Ascending aorta (tissue), 2 donors: Measurements from ENCODE around the gene C14orf132. TPM values are rescaled to one million over a fixed set of nuclear protein-coding genes. Genes with fewer than 3 reads are reported as not detected.

Source experiments
- DNase-seq, 2 donors: peaks; one replicate each; pipeline ENCODE4 v3.0.0-alpha.2; 2019; ENCODE audit warnings: low spot score in 2 of 2
- H3K27ac ChIP-seq, 2 donors: fragments of 200-600 bp; sonication (generic); one replicate each; pipeline ENCODE4 v1.5.1; 2016 to 2017; ENCODE audit warnings: mild to moderate bottlenecking in 1 of 2
- H3K27me3 ChIP-seq: fragments of 200-600 bp; sonication (generic); one replicate; pipeline ENCODE4 v1.5.1; 2017
- H3K36me3 ChIP-seq, 2 donors: fragments of 200-600 bp; sonication (generic); one replicate each; pipeline ENCODE4 v1.5.1; 2016
- H3K4me1 ChIP-seq, 2 donors: fragments of 200-600 bp; sonication (generic); one replicate each; pipeline ENCODE4 v1.5.1; 2016 to 2017; ENCODE audit warnings: mild to moderate bottlenecking in 1 of 2
- H3K4me3 ChIP-seq, 2 donors: fragments of 200-600 bp; sonication (generic); one replicate each; pipeline ENCODE4 v1.5.1; 2016 to 2017; ENCODE audit warnings: mild to moderate bottlenecking in 1 of 2
- H3K9me3 ChIP-seq, 2 donors: fragments of 200-600 bp; sonication (generic); one replicate each; pipeline ENCODE4 v1.5.1; 2016
- intact Hi-C: fragments of 100-400 bp; cut with DNase I; formaldehyde crosslinking; loops from one replicate; pipeline ENCODE4 v1.15.1; 2023
- total RNA-seq: library from RNA; depleted of rRNA; stranded (reverse); fragments of >200 nt; gene quantifications from one replicate; pipeline ENCODE4 v1.1.0, GENCODE V29; 2016
- TF ChIP-seq, protein P1 (sequence below), 3 experiments: fragments of 200-600 bp in 2 of 3; fragments of 450-650 bp in 1 of 3; sonication (generic) in 2 of 3; IDR thresholded peaks; one replicate each; pipeline ENCODE4 v1.5.1; 2016 to 2019; ENCODE audit warnings: antibody characterized with exemption in 3 of 3, mild to moderate bottlenecking in 1 of 3, moderate library complexity in 1 of 3

The C14orf132 gene
- total RNA-seq, 1 donor from 2014 or later: 23.9 TPM

DNA sequence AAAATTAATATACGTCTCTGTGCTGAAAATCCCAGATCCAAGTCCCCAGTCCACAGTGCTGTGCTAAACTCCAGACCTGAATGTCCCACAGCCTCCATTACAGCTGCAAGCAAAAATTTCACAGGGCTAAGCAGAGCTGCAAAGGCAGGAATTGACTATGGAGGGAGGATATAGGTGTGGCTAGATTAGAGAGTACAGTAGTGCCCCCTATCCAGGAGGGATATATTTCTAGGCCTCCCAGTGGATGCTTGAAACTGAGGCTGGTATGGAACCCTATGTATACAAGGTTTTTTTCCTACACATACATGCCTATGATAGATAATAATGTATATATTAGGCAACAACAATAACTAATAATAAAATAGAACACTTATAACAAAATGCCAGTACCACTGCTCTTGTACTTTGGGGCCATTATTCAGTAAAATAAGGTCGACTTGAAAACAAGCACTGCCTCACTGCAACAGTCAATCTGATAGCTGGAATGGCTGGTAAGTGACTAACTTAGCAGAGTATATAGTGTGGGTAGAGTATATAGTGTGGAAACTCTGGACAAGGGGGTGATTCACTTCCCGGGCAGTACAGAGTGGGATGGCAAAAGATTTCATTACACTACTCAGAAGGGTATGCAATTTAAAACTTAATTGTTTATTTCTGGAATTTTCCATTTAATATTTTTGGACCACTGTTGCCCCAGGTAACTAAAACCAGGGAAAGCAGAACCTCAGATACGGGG, 82.7 kb downstream of the C14orf132 start:
- Histone ChIP-seq H3K4me1 (no peaks in the 10 kb centered on the region), H3K36me3 (no peaks in the 10 kb centered on the region), H3K27ac (no peak overlapping the region), H3K9me3 (no peaks in the 10 kb centered on the region), H3K4me3 (no peak overlapping the region), H3K27me3 (no peaks in the 10 kb centered on the region)
- DNase-seq: no peak
- intact Hi-C loops: no loop called here
- TF ChIP-seq, protein P1, sequence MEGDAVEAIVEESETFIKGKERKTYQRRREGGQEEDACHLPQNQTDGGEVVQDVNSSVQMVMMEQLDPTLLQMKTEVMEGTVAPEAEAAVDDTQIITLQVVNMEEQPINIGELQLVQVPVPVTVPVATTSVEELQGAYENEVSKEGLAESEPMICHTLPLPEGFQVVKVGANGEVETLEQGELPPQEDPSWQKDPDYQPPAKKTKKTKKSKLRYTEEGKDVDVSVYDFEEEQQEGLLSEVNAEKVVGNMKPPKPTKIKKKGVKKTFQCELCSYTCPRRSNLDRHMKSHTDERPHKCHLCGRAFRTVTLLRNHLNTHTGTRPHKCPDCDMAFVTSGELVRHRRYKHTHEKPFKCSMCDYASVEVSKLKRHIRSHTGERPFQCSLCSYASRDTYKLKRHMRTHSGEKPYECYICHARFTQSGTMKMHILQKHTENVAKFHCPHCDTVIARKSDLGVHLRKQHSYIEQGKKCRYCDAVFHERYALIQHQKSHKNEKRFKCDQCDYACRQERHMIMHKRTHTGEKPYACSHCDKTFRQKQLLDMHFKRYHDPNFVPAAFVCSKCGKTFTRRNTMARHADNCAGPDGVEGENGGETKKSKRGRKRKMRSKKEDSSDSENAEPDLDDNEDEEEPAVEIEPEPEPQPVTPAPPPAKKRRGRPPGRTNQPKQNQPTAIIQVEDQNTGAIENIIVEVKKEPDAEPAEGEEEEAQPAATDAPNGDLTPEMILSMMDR (IDR thresholded peaks at IDR 0.05): no peak

DNA sequence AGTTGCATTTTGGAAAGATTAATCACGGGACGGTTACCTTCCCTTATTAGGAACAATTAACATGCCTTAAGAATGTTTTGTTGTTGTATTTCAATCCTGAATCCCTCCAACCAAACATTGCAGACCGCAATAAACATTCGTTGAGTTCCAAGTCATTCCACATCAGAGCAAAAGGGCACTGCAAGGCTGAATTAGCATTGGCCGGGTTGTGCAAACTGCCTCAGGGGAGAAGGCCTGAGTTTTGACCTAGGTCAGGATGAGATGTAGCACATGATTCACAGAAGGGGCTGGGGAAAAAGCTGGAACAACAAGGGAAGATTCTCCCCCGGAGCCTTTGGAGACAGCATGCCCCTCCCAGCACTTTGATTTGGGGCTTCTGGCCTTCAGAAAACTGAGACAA, 83.3 kb downstream of the C14orf132 start:
- Histone ChIP-seq H3K27ac (no peak overlapping the region), H3K4me3 (no peak overlapping the region), H3K27me3 (no peaks in the 10 kb centered on the region), H3K9me3 (no peaks in the 10 kb centered on the region), H3K36me3 (no peaks in the 10 kb centered on the region), H3K4me1 (no peaks in the 10 kb centered on the region)
- DNase-seq: no peak
- intact Hi-C loops: no loop called here
- TF ChIP-seq, protein P1 (IDR thresholded peaks at IDR 0.05): no peak

DNA sequence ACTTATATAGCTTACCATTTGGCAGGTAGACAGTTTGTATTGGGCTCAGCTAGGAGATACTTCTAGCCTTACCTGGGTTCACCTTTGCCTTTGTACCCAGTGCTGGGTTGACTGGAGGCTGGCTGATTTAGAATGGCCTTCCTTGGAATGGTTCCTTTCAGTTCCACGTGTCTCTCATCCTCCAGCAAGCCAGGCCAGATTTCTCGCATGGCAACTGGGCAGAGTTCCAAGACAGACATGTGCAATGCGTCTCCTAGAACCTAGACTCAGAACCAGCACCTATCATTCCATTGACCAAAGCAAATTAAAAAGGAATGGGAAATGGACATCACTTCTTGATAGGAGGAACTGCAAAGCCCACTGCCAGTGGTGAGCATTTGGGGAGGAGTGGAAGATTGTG, 86.4 kb downstream of the C14orf132 start:
- no peak for DNase-seq
- no peaks in the 10 kb centered on the region for H3K36me3 ChIP-seq
- TF ChIP-seq, protein P1 (IDR thresholded peaks at IDR 0.05): no peak
- no peaks in the 10 kb centered on the region for H3K27me3 ChIP-seq
- intact Hi-C loops: no loop called here
- no peaks in the 10 kb centered on the region for H3K9me3 ChIP-seq
- no peak overlapping the region for H3K27ac ChIP-seq
- H3K4me3 ChIP-seq: no peak overlapping the region
- H3K4me1 ChIP-seq: no peaks in the 10 kb centered on the region

DNA sequence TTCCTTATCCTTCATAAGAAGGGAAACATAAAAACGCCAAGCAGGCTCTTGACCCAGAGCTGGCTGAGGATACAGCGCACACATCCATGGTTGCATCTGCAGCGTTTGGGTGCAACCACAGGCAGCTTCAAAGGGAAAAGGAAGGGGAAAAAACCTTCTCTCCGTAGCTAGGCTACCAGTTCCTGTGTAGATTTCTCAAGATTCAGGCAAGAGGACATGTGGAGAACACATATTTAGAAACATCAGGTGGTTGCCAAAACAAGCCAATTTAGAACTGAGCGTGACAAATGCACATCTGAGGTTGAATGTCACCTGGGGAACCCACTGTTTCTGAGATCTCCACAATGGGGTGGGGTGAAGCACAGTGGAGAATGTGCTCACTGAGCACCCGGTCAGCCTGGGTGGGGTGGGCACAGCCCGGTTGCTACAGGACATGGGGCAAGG, 87.2 kb downstream of the C14orf132 start:
- no peak for DNase-seq

DNA sequence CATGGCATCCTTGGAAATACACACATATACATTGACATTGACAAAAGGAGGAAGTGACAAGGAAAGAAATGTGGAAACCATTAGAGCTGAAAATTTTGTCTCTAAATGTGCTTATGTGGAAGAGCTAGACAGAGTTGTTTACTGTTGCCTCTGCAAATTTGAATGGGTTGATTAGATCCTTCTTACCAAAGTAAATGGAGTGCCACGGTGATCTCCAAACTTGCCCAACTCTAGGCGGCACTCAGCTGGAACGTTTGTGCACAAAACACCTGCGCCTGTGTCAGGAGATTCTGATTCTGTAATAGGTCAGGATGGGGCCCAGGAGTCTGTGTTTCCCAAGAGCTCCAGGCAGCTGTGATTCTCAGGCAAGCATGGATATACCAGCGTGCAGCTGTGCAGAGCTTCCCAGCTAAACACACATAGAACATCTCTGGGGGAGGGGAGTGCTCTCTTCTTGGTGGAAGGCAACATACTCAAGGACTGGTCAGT, 87.7 kb downstream of the C14orf132 start:
- TF ChIP-seq, protein P1 (IDR thresholded peaks at IDR 0.05): no peak
- Histone ChIP-seq H3K36me3 (no peaks in the 10 kb centered on the region), H3K4me3 (no peak overlapping the region), H3K9me3 (no peaks in the 10 kb centered on the region), H3K27me3 (no peaks in the 10 kb centered on the region), H3K4me1 (no peaks in the 10 kb centered on the region), H3K27ac (no peak overlapping the region)
- DNase-seq: no peak
- intact Hi-C loops: no loop called here

More for the DNA sequence above, 87.2 kb downstream of the C14orf132 start:
- intact Hi-C loops: no loop called here
- TF ChIP-seq, protein P1 (IDR thresholded peaks at IDR 0.05): no peak
- Histone ChIP-seq H3K4me1 (no peaks in the 10 kb centered on the region), H3K4me3 (no peak overlapping the region), H3K9me3 (no peaks in the 10 kb centered on the region), H3K27me3 (no peaks in the 10 kb centered on the region), H3K36me3 (no peaks in the 10 kb centered on the region), H3K27ac (no peak overlapping the region)
